HG02981 (cell line): Measurements from ENCODE around the gene ABLIM1.

Experiments
- ATAC-seq: cut with Tn5 transposase; IDR thresholded peaks from one replicate; pipeline ENCODE4 v1.9.1; 2021; ENCODE audit warnings: mild to moderate bottlenecking, moderate library complexity; ENCODE audit not compliant: unreplicated experiment

Gene ABLIM1

GRCh38 chr10:114551636-114551972 lies 106.5 kb downstream of the ABLIM1 start:
- no peak for ATAC-seq

DNA sequence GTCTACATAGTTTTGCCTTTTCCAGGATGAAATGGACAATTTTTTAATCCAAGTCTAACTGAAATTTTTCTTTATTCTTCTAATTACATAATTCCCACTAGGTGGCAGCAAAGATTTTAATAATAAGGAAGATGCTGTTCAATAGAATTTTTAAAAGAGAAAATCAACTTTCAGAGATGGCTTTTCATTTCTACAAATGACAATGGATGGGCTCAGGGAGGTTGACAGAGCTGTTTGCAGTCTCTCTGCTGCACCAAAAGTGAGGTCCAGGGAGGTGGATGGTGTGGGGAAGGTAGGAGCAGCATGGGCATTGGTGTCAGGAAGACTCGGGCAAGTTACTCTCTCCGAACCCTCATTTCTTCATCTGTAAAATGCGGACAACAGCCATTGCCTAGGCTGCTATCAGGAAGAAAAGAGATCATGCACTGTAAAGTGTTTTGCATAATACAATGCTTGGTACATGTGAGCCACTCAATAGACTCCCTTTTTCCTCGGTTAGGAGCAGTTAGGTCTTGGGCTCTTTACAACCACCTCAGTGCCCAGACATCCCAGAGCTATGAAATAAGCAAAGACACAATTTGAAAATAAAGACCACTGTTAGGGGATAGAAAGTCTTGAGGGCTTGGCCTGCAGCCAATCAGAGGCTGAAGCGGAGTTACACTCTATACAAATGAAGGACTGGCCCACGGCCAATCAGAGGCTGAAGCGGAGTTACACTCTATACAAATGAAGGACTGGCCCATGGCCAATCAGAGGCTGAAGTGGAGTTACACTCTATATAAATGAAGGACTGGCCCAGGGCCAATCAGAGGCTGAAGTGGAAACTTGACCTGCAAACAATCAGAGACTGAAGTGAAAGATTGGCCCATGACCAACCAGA lies 107.1 kb downstream of the ABLIM1 start:
- no peak for ATAC-seq

DNA sequence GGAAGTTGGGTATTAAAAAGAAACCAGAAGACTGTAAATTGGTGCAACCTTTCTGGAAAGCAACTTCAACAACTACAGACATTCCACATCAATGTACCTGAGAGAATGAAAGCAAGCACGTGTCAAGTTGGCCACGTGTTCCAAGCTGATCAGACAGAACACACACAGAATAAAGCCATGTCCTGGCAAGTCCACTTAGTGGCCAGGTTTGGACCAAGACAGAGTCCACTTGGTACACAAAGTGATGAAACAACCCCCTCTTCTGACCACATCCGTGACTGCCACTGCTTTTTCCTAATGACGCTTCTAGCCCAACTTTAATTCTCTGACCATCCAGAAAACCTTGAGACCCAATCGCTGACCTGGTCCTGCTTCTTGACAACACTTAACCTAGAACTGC lies 109.4 kb downstream of the ABLIM1 start:
- no peak for ATAC-seq

GRCh38 chr10:114547514-114547913 lies 110.6 kb downstream of the ABLIM1 start:
- ATAC-seq: no peak

GRCh38 chr10:114547056-114547455 lies 111.0 kb downstream of the ABLIM1 start:
- no peak for ATAC-seq

DNA sequence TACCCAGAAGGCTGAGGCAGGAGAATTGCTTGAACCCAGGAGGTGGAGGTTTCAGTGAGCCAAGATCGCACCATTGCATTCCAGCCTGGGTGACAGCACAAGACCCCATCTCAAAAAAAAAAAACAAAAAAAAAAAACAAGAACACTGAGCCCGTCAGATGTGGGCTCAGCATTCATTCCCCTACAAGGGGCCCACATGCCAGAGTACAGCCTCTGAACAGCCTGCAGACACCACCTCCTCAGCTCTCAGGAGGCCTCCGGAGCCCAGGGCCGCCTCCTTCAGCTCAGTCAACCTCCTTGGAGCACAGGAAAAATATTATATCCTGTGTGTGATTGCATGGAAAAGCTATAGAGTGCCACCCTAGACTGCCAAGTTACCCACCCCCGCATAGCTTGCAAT lies 112.3 kb downstream of the ABLIM1 start:
- no peak for ATAC-seq

GRCh38 chr10:114545071-114545470 lies 113.0 kb downstream of the ABLIM1 start:
- no peak for ATAC-seq

- ATAC-seq: peak; percentile 86
Measured at GRCh38 chr10:114544045-114544659, 113.9 kb downstream of the ABLIM1 start.

DNA sequence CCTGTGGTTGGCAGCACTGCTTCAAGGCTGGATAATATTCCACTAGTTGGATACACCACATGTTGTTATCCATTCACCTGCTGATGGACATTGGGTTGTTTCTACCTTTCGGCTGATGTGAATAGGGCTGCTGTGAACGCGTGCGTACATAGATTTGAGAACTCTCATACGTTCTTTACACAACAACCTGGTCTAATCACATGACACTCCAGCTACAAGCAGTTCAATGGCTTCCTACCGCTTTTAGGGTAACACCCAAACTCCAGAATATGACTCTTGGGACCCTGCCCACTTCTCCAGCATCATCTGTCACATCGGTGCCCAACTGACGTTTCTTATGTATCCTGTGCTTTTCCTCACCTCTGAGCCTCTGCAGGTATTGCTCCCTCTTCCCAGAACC lies 114.6 kb downstream of the ABLIM1 start:
- ATAC-seq: no peak

GRCh38 chr10:114542373-114542772 lies 115.7 kb downstream of the ABLIM1 start:
- ATAC-seq: no peak

DNA sequence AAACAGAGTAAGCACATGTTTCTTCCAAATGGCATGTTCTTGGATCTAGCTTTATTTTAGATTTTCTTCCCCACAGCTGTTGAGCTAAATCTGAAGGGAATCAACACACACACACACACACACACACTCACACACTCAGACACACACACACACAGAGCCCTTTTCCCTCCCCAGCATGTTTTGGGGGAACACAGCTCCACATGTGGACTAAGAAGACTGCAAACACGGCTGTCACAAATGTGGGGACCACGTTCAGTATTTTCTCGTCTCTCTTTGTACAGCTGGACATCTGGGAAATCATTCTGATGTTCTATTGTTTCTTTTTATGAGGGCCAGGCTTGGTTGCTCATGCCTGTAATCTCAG lies 116.3 kb downstream of the ABLIM1 start:
- no peak for ATAC-seq

GRCh38 chr10:114541081-114541796 lies 116.8 kb downstream of the ABLIM1 start:
- peak; percentile 42 for ATAC-seq

DNA sequence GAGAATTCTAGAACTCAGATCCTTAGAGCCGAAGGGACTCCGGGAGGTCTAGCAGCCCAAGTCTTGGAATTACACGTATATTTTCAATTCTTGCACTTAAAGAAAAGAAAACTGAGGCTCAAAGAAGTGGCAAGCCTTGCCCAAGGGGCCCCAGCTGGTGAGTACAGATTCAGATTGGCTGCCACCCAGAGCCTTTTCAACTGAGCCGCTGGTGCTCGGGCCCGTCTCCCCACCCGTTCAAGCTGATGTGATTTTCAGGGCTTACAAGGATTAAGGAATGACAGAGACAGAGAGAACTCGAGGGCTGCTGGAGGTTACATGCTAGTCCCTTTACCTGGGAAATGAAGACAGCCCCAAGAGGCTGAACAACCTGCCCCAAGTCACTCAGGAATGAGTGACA lies 117.8 kb downstream of the ABLIM1 start:
- ATAC-seq: no peak

DNA sequence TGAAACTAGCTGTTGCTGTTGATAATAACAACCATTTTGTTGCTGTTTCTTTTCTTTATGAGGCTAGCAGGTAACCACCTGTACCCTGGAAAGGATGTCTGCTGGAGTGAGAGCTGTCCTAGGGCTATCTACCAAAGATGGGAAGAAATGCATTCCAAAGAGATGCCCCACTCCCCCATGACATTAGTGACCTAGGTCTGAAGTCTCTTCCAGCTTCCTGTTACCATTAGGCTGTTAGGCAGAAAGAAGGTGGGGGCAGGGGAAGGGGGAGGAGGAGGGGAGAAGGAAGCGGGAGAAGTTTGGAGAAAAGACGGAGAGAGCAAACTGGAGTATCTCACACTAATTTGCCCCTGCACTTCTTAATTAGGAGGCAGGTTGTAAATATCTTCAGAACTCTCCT lies 118.5 kb downstream of the ABLIM1 start:
- no peak for ATAC-seq

DNA sequence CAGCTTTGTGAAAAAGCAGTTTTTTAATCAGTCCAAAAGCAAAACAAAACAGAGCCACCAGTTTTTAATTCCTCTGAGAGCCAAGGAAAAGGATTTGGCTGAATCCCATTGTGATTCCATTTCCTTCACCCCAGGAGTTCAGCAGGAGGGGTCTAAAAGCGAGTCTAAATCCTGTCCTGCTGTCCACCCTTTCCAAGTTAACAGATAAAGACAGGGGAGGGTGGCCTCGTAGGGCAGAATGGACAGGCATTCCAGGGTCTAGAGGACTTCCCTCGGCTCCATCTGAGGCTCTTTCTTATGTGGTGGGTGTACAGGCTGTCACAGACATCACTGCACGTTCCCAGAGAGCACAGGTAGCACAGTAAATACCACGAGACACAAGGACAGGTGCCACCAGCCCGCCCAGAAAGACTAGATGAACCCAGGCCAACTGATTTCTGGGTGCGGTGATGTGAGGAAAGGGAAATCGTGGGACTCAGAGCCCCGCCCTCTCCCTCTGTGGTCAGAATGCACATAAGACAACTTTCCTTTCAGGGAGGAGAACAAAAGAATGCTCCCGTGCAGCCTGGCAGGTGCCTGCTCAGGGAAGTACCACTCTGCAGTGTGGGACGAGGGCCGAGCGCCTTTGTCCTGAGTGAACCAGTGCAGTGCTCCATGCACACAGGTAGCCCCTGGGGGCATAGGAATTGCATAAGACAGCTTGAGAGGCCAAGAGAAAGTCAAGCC lies 119.7 kb downstream of the ABLIM1 start:
- ATAC-seq: no peak

DNA sequence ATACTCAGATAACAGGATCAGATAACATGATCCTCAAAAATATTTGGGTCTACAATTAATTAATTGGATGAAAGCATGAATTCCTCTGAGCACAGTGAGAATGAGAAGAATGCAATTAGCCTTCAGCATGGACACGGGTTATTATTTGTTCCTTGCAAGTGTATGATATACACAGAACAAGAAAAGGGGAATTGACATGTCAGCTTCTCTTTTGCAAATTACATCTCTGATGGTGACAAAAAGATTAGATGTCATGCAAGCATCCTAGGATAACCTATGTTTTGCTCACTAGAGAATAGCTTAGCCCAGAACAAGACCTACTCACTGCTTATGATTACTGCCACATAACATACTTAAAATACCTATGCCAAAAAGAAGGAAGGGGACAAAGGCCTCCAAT lies 120.3 kb downstream of the ABLIM1 start:
- no peak for ATAC-seq

- ATAC-seq: no peak
Measured at GRCh38 chr10:114534571-114534981, 123.5 kb downstream of the ABLIM1 start.

- no peak for ATAC-seq
Measured at GRCh38 chr10:114532226-114532625, 125.8 kb downstream of the ABLIM1 start.

- peak; percentile 98 for ATAC-seq
Measured at GRCh38 chr10:114526504-114527238, 131.4 kb downstream of the ABLIM1 start.

- peak; percentile 16 for ATAC-seq
Measured at GRCh38 chr10:114526126-114526503, 132.0 kb downstream of the ABLIM1 start.
